NCI-H82 treated with DMSO at 0.1 percent for 48 hours (cell line): ENCODE data around the gene ZNF180.
A peak's percentile ranks its signal among the peaks of the same experiment; 100 is the strongest.
"Not testable (repeated sequence)": the region's sequence is repeated elsewhere in the genome, so short reads cannot be mapped to it uniquely, and the experiment has no call there.

Experiments used
- DNase-seq: peaks from one replicate; lab custom pipeline; 2025; ENCODE audit not compliant: unreplicated experiment; lab: John Stamatoyannopoulos, UW

ZNF180 gene

GRCh38 chr19:44499559-44499958 lies 763 bp downstream of the ZNF180 start:
- DNase-seq = no peak

DNA sequence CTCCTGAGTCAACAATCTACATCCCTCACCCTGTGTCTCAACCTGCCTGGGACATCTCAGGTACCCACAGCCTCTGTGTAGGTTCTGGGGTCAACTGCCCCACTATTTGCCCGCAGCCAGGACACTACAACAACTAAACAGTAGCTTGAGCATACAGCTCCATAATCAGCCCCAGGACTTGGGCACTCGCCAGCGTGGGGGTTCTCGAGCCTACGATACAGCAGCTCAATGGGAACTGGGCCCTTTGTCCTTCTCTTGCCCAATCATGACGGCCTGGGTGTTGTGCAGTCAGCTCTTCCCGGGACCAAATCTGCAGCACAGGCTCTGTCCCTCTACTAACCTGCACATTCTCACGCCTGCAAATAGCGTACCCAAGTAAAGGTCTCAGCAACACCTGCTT lies 1.3 kb downstream of the ZNF180 start:
- no peak for DNase-seq

- no peak for DNase-seq
These were observed 3.6 kb downstream of the ZNF180 start for GRCh38 chr19:44496711-44497110.

DNA sequence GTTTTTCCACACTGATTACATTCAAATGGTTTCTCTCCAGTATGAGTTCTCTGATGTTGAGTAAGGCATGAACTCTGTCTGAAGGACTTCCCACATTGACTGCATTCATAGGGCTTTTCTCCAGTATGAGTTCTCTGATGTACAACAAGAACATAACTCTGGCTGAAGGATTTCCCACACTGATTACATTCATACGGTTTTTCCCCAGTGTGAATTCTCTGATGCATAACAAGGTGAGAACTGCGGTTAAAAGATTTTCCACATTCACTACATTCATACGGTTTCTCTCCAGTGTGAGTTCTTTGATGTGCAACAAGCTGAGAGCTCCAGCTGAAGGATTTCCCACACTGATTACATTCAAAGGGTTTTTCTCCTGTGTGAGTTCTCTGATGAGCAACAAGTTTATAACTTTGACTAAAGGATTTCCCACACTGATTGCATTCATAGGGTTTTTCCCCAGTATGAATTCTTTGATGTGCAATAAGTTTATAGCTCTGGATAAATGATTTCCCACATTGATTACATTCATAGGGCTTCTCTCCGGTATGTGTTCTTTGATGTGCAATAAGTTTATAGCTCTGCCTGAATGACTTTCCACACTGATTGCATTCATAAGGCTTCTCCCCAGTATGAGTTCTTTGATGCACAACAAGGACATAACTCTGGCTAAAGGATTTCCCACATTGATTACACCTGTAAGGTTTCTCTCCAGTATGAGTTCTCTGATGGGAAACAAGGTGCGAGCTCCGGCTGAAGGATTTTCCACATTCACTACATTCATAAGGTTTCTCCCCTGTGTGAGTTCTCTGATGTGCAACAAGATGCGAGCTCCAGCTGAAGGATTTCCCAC lies 23.5 kb downstream of the ZNF180 start:
- DNase-seq = no peak

GRCh38 chr19:44468730-44469129 lies 31.6 kb downstream of the ZNF180 start:
- not testable (repeated sequence) for DNase-seq

DNA sequence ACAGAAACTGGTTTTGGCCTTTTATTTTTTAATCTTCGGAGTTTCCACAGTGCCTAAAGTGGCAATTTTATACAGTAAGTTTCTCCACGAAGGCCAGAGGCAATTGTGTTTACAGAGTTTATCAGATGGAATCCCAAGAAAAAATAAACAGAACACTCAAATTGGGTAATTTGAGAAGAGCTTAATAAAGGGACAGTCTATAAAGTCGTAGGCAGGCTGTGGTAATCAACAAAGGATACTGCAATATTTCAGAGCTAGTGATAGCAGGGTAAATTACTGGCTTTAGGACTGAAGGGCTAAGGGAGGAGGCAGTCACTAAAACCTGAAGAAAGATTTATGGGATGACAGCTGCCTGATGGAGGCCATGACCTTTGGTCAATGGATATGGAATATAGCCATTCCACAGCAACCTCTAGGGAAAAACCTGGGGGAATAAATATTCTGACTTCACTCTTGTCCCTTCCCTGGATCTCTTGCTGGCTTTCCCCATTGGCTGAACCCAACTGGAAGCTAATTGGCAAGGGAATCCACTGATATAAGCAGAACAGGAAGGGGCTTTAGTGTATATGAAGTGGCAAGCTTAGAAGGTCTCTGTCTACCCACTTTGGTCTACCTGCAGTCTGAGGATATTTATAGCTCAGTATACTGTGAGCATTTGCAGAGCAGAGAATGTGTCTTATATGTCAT lies 37.6 kb downstream of the ZNF180 start:
- DNase-seq = not testable (repeated sequence)

- DNase-seq = not testable (repeated sequence)
These were observed 44.3 kb downstream of the ZNF180 start for GRCh38 chr19:44456016-44456415.

DNA sequence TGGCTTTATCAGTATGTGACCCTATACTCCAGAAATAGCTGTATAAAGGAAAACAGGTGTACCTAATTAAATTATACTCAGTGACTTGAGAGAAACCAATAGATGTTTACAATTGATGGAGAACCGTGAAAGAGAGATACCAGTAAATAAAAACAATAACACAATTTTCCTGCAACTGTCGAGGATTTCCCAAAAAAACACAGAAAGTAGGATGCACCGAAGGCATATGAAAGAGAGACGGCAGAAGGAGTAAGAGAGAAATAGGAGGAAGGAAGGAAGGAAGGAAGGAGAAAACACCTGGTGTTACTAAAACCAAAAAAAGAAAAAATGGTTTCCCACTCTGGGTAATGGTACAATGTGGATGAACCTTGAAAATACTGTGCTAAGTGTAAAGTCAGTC lies 45.2 kb downstream of the ZNF180 start:
- no peak for DNase-seq

DNA sequence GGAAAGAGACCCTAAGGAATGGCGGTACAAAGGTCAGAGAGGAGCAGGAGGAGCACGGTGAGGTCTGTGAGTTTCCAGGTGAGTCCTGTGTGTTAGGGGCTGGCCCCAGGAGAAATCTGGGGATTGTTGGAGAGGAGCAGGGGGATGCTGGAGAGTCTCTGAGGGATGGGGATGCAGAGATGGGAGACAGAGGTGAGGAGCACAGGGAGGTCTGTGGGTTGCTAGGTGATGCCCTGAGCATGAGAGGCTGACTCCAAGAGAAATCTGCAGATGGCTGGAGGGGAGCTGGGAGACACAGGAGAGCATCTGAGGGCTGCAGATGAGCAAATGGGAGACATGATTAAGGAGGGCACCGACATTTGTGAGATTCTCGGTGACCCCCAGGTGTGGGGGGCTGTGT lies 48.0 kb downstream of the ZNF180 start:
- DNase-seq = no peak

- DNase-seq = no peak
These were observed 48.6 kb downstream of the ZNF180 start for GRCh38 chr19:44451687-44452086.

- DNase-seq = peak; percentile 69
These were observed 52.2 kb downstream of the ZNF180 start, which contains the start of gene ZNF229 for GRCh38 chr19:44447916-44448674. Gene ZNF229 (minus strand): TSS chr19:44448472. CDS start chr19:44442847, 5,625 bp downstream.

DNA sequence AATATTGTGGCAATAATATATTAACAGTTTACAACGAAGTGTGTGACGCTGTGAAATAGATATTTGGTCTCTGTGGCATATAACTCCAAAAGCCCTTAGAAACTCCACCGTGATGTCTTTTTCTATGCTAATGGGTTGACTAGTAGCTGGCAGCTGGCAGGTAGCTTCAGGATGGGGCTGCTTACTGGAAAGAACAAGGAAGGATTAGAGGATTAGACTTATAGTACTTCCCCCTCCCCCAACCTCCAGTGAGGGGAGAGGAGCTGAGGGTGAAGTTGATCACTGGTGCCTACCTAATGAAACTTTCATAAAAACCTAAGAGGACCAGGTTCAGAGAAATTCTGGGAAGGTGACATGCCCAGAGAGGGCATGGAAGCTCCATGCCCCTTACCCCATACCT lies 61.9 kb downstream of the ZNF180 start:
- peak; percentile 61 for DNase-seq

- DNase-seq = no peak
These were observed 64.9 kb downstream of the ZNF180 start for GRCh38 chr19:44435441-44435840.

DNA sequence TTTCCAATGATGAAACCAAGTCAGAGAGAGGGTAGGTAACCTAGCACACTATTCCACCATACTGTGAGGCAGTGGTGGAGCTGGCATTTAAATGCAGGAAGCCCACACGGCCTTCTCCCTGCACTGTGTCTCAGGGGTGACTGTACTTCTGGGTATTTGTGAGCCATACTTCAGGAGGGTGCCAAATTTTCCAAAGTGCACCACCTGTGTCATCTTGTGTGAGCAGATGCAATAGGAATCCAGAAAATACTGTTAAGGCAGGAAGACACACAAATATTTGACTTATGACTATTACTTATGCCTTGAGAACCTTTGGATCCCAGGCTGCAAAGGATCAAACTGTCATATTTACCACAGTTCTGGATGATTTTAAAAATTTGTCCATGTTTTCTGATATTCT lies 69.4 kb downstream of the ZNF180 start:
- DNase-seq = no peak
